Activated B cell treated with CpG ODN at 0.5 μM for 24 hours (primary cell): ENCODE measurements around the gene CHIA. TPM values are rescaled to one million over a fixed set of nuclear protein-coding genes. Genes with fewer than 3 reads are reported as not detected.

Experiments used
- ATAC-seq: fragments of 200-7000 bp; cut with Tn5 transposase; one replicate; pipeline ENCODE4 v1.10.0; 2021; ENCODE audit warnings: low read depth, mild to moderate bottlenecking, moderate library complexity
- CTCF ChIA-PET: fragments of 350-600 bp; sonication (Branson Sonifier 250); formaldehyde crosslinking; loops from one replicate; lab custom pipeline; 2021; ENCODE audit warnings: antibody characterized with exemption; lab: Charles Lee
- POLR2A ChIA-PET: fragments of 350-600 bp; sonication (Branson Sonifier 250); formaldehyde crosslinking; loops from one replicate; lab custom pipeline; 2021; ENCODE audit warnings: antibody characterized with exemption; lab: Charles Lee
- DNase-seq: peaks from one replicate; pipeline ENCODE4 v3.0.0; 2022
- H3K27ac Mint-ChIP-seq: one replicate; pipeline ENCODE4 v1.8.0; 2020; ENCODE audit warnings: mixed read lengths
- H3K27me3 Mint-ChIP-seq: one replicate; pipeline ENCODE4 v1.8.0; 2021; ENCODE audit warnings: mixed read lengths
- H3K36me3 Mint-ChIP-seq: one replicate; pipeline ENCODE4 v1.8.0; 2021; ENCODE audit warnings: low read depth, mixed read lengths
- H3K4me1 Mint-ChIP-seq: one replicate; pipeline ENCODE4 v1.8.0; 2021; ENCODE audit warnings: mixed read lengths
- H3K4me3 Mint-ChIP-seq: one replicate; pipeline ENCODE4 v1.8.0; 2020; ENCODE audit warnings: mild to moderate bottlenecking, mixed read lengths
- H3K9me3 Mint-ChIP-seq: one replicate; pipeline ENCODE4 v1.8.0; 2020; ENCODE audit warnings: mixed read lengths
- CTCF ChIP-seq: fragments of 200-600 bp; IDR thresholded peaks from one replicate; pipeline ENCODE4 v1.8.0; 2022; ENCODE audit warnings: antibody characterized with exemption, mild to moderate bottlenecking
- intact Hi-C: fragments of 100-400 bp; cut with micrococcal nuclease; formaldehyde crosslinking; loops from one replicate; pipeline ENCODE4 v1.15.1; 2024
- total RNA-seq: library from RNA; stranded (reverse); gene quantifications from 2 replicates; pipeline ENCODE4 v1.2.3, GENCODE V29; 2022

Gene CHIA
- total RNA-seq, 1 donor from 2014 or later = not detected

- H3K4me3 Mint-ChIP-seq = peak overlapping the region; percentile 5
- H3K9me3 Mint-ChIP-seq = peaks cover 10% of the 10 kb centered on the region
- CTCF ChIA-PET = no interaction called here
- peaks cover 39% of the 10 kb centered on the region for H3K27me3 Mint-ChIP-seq
- H3K27ac Mint-ChIP-seq = no peak overlapping the region
- peak; percentile 56 for ATAC-seq
- POLR2A ChIA-PET = no interaction called here
- DNase-seq = no peak
- H3K4me1 Mint-ChIP-seq = peaks cover 23% of the 10 kb centered on the region
- intact Hi-C loops = loop anchor here (2.0 kb wide), 2 partner anchors 17 to 47 kb away; no protein-coding TSS in a partner anchor
- H3K36me3 Mint-ChIP-seq = no peaks in the 10 kb centered on the region
- TF ChIP-seq CTCF = no peak
Measured at GRCh38 chr1:111269825-111270406, 20.7 kb upstream of the CHIA start.

GRCh38 chr1:111270771-111271463 is 19.7 kb upstream of the CHIA start:
- ATAC-seq (peak; percentile 21), DNase-seq (no peak)
- POLR2A ChIA-PET = interaction anchor here (0.9 kb wide), 1 partner anchor 93 kb away, joined by 3 read pairs; no protein-coding TSS in a partner anchor
- Mint-ChIP-seq H3K36me3 (no peaks in the 10 kb centered on the region), H3K27ac (no peak overlapping the region), H3K4me1 (peaks cover 25% of the 10 kb centered on the region), H3K27me3 (peaks cover 38% of the 10 kb centered on the region), H3K9me3 (peaks cover 3% of the 10 kb centered on the region), H3K4me3 (peak overlapping the region; percentile 73)
- CTCF ChIA-PET = no interaction called here
- TF ChIP-seq CTCF = no peak
- intact Hi-C loops = loop anchor here (2.0 kb wide), 2 partner anchors 16 to 48 kb away; no protein-coding TSS in a partner anchor

GRCh38 chr1:111271464-111271801 is 19.2 kb upstream of the CHIA start:
- no peaks in the 10 kb centered on the region for H3K36me3 Mint-ChIP-seq
- H3K27ac Mint-ChIP-seq = no peak overlapping the region
- H3K4me3 Mint-ChIP-seq = peak overlapping the region; percentile 73
- H3K4me1 Mint-ChIP-seq = peaks cover 27% of the 10 kb centered on the region
- intact Hi-C loops = loop anchor here (2.0 kb wide), 2 partner anchors 15 to 49 kb away; no protein-coding TSS in a partner anchor
- TF ChIP-seq CTCF = no peak
- ATAC-seq = no peak
- POLR2A ChIA-PET = interaction anchor here (0.9 kb wide), 1 partner anchor 92 kb away, joined by 3 read pairs; no protein-coding TSS in a partner anchor
- H3K27me3 Mint-ChIP-seq = peaks cover 38% of the 10 kb centered on the region
- no peaks in the 10 kb centered on the region for H3K9me3 Mint-ChIP-seq
- CTCF ChIA-PET = no interaction called here
- no peak for DNase-seq

GRCh38 chr1:111272081-111272480 is 18.6 kb upstream of the CHIA start:
- peaks cover 38% of the 10 kb centered on the region for H3K27me3 Mint-ChIP-seq

More at GRCh38 chr1:111272081-111272480, 18.6 kb upstream of the CHIA start:
- Mint-ChIP-seq H3K27ac (no peak overlapping the region), H3K4me1 (peaks cover 27% of the 10 kb centered on the region), H3K4me3 (no peak overlapping the region), H3K36me3 (no peaks in the 10 kb centered on the region), H3K9me3 (no peaks in the 10 kb centered on the region)
- DNase-seq = no peak
- ChIA-PET POLR2A (no interaction called here), CTCF (no interaction called here)
- ATAC-seq = no peak
- intact Hi-C loops = no loop called here
- TF ChIP-seq CTCF = no peak
